SK-N-MC (cell line): ENCODE data around the gene CPAMD8.
"Not testable (repeated sequence)": the region's sequence is repeated elsewhere in the genome, so short reads cannot be mapped to it uniquely, and the experiment has no call there.

Experiments used
- EZH2 ChIP-seq: fragments of 200-600 bp; sonication (generic); IDR thresholded peaks from one replicate; pipeline ENCODE4 v1.6.1; 2017; ENCODE audit warnings: antibody characterized with exemption
- FOXP2 ChIP-seq: optimal IDR thresholded peaks from 2 replicates; pipeline ENCODE3; 2011; ENCODE audit warnings: mild to moderate bottlenecking, moderate library complexity; ENCODE audit not compliant: insufficient read depth; ENCODE audit errors: extremely low read length, control extremely low read depth
- POLR2AphosphoS5 ChIP-seq: IDR thresholded peaks from 2 replicates; pipeline ENCODE4 v1.6.1; 2012; ENCODE audit warnings: mild to moderate bottlenecking, low read depth, low read length, borderline replicate concordance

GRCh38 chr19:16940063-16940462 lies 86.5 kb downstream of the CPAMD8 start:
- TF ChIP-seq POLR2AphosphoS5, EZH2, FOXP2: not testable (repeated sequence)
